DOHH2 (cell line): ENCODE results near the gene AHRR.

Experiments used
- H3F3A ChIP-seq: fragments of 200-600 bp; sonication (generic), shearing (Covaris generic); 2 replicates; pipeline ENCODE4 v1.6.0; 2016; ENCODE audit warnings: antibody characterized with exemption, mild to moderate bottlenecking; ENCODE audit not compliant: control insufficient read depth, insufficient read depth
- H3K27ac ChIP-seq: fragments of 200-600 bp; sonication (generic); 2 replicates; pipeline ENCODE4 v1.5.1; 2014; ENCODE audit warnings: low read depth, mild to moderate bottlenecking, low read length, moderate library complexity
- H3K27me3 ChIP-seq: fragments of 200-600 bp; sonication (generic); 2 replicates; pipeline ENCODE4 v1.6.1; 2014; ENCODE audit warnings: mild to moderate bottlenecking, low read length, mixed read lengths; ENCODE audit not compliant: control insufficient read depth
- H3K36me3 ChIP-seq: fragments of 200-600 bp; sonication (generic); 2 replicates; pipeline ENCODE4 v1.6.1; 2014; ENCODE audit warnings: mild to moderate bottlenecking, low read length, moderate library complexity, mixed read lengths; ENCODE audit not compliant: control insufficient read depth
- H3K4me1 ChIP-seq: fragments of 200-600 bp; sonication (generic); 2 replicates; pipeline ENCODE4 v1.6.1; 2014; ENCODE audit warnings: mild to moderate bottlenecking, low read length, mixed read lengths; ENCODE audit not compliant: control insufficient read depth
- H3K4me2 ChIP-seq: fragments of 200-600 bp; sonication (generic); 2 replicates; pipeline ENCODE4 v1.6.0; 2014; ENCODE audit warnings: mild to moderate bottlenecking, low read length, moderate library complexity
- H3K4me3 ChIP-seq: fragments of 200-600 bp; sonication (generic); 2 replicates; pipeline ENCODE4 v1.5.1; 2014; ENCODE audit warnings: mild to moderate bottlenecking, low read length, mixed read lengths
- H3K79me2 ChIP-seq: fragments of 200-600 bp; sonication (generic); 2 replicates; pipeline ENCODE4 v1.6.1; 2014; ENCODE audit warnings: mild to moderate bottlenecking, low read length, mixed read lengths; ENCODE audit not compliant: control insufficient read depth
- H3K9me2 ChIP-seq: fragments of 200-600 bp; sonication (generic); replicated peaks from 2 replicates; pipeline ENCODE4 v1.6.1; 2014; ENCODE audit warnings: mild to moderate bottlenecking, low read length, mixed read lengths; ENCODE audit not compliant: control insufficient read depth
- H3K9me3 ChIP-seq: fragments of 200-600 bp; sonication (generic); 2 replicates; pipeline ENCODE4 v1.6.1; 2014; ENCODE audit warnings: antibody characterized with exemption, low read length, mixed read lengths; ENCODE audit not compliant: control insufficient read depth, insufficient read depth
- H4K20me1 ChIP-seq: fragments of 200-600 bp; sonication (generic); 2 replicates; pipeline ENCODE4 v1.6.0; 2014; ENCODE audit warnings: low read depth, mild to moderate bottlenecking, antibody characterized with exemption, low read length, moderate library complexity; ENCODE audit not compliant: control insufficient read depth, insufficient read depth
- CTCF ChIP-seq: fragments of 200-600 bp; sonication (generic); IDR thresholded peaks from one replicate; pipeline ENCODE4 v1.5.1; 2014; ENCODE audit warnings: antibody characterized with exemption, mild to moderate bottlenecking, low read depth, low read length; ENCODE audit not compliant: poor library complexity, severe bottlenecking
- EZH2phosphoT487 ChIP-seq: fragments of 200-600 bp; sonication (generic); IDR thresholded peaks from 2 replicates; pipeline ENCODE4 v1.6.1; 2017; ENCODE audit warnings: borderline replicate concordance, mild to moderate bottlenecking, antibody characterized with exemption, low read length, moderate library complexity, mixed read lengths

The AHRR gene

GRCh38 chr5:428219-428618 lies 106.7 kb downstream of the AHRR start:
- TF ChIP-seq EZH2phosphoT487 (no peak), CTCF (no peak)
- Histone ChIP-seq H3K4me2 (no peak overlapping the region), H3K36me3 (peaks cover 53% of the 10 kb centered on the region), H3K9me3 (no peaks in the 10 kb centered on the region), H3K4me1 (peaks cover 59% of the 10 kb centered on the region), H4K20me1 (no peaks in the 10 kb centered on the region), H3K27ac (no peak overlapping the region), H3F3A (no peaks in the 10 kb centered on the region; the same call in 1 of the 2 replicates), H3K27me3 (no peaks in the 10 kb centered on the region), H3K9me2 (no peaks in the 10 kb centered on the region), H3K79me2 (no peaks in the 10 kb centered on the region), H3K4me3 (no peak overlapping the region)

DNA sequence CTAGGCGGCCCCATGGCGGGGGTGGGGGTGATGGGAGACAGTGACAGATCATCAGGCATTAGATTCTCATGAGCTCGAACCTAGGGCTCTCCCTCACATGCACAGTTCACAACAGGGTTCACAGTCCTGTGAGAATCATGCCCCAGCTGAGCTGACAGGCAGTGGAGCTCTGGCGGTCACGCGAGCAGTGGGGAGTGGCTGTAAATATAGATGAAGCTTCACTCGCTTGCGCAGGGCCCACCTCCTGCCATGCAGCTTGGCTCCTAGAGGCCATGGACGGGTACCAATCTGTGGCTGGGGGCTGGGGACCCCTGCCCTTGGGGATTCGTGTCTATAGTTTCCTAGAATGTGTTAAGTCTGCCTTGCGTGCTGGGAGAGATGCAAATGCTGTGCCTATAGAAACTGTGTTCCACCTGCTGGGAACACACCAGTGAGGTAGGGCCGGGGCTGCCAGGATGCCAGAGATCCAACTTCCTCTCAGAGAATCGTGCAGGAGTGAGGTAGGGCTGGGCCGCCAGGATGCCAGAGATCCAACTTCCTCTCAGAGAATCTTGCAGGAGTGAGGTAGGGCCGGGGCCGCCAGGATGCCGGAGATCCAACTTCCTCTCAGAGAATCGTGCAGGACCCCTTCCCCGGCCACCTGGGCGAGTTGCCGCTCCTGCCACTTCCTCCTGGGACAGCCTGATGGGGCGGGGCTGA lies 107.4 kb downstream of the AHRR start:
- no peaks in the 10 kb centered on the region for H3K79me2 ChIP-seq
- no peaks in the 10 kb centered on the region for H3K27me3 ChIP-seq
- peaks cover 53% of the 10 kb centered on the region for H3K4me1 ChIP-seq
- H3K27ac ChIP-seq: no peak overlapping the region
- no peak overlapping the region for H3K4me3 ChIP-seq
- no peaks in the 10 kb centered on the region for H3K9me2 ChIP-seq
- H4K20me1 ChIP-seq: no peaks in the 10 kb centered on the region
- H3K9me3 ChIP-seq: no peaks in the 10 kb centered on the region
- no peaks in the 10 kb centered on the region; the same call in 1 of the 2 replicates for H3F3A ChIP-seq
- H3K4me2 ChIP-seq: no peak overlapping the region
- peaks cover 47% of the 10 kb centered on the region for H3K36me3 ChIP-seq
- TF ChIP-seq CTCF (no peak), EZH2phosphoT487 (no peak)

DNA sequence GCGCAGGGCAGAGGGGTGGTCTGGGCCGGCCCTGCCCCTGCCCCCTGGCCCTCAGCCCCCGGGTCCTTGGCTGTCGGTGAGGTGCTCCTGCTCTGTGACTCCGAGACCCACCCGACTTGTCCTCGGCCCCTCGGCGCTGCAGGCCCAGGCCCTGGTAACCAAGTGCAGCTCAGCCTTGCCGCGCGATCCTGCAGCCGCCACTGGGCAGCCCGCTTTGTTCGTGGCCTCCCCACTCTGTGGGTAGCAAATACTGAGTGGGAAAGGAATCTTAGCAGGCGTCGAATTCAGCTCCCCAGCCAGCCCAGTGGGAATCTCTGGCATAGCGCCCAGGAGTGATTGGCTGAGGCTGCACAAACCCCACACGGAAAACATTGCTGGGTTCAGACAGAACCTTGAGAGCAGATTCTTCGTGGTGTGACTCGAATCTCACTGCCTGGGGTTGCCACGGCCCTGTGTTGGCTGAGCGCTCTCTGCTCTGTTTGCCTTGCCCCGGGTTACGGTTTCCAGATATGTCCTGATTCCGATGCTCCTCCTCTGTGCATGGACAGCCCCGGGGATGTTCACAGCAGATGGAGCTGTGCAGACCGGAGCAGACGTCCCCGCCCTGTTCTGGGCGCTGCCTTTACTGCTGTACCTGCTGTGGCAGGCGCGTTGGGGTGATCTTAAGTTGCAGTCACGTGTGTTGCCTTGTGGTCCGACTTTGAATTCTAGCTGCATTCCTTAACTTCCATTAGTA lies 108.1 kb downstream of the AHRR start:
- H3K79me2 ChIP-seq: no peaks in the 10 kb centered on the region

More for the DNA sequence above, 108.1 kb downstream of the AHRR start:
- Histone ChIP-seq H3K27me3 (no peaks in the 10 kb centered on the region), H3K9me3 (no peaks in the 10 kb centered on the region), H3K9me2 (no peaks in the 10 kb centered on the region), H3K4me2 (peak overlapping the region; percentile 13; the same call in 1 of the 2 replicates), H3K4me3 (no peak overlapping the region), H3F3A (no peaks in the 10 kb centered on the region), H3K27ac (no peak overlapping the region; the same call in 1 of the 2 replicates), H3K4me1 (peaks cover 45% of the 10 kb centered on the region), H3K36me3 (peaks cover 48% of the 10 kb centered on the region), H4K20me1 (no peaks in the 10 kb centered on the region)
- TF ChIP-seq EZH2phosphoT487 (no peak), CTCF (no peak)
